Heart left ventricle (tissue), 16 donors: ENCODE measurements around the gene ETS2. TPM values are rescaled to one million over a fixed set of nuclear protein-coding genes. Genes with fewer than 3 reads are reported as not detected.

Source experiments
- ATAC-seq, 4 donors: fragments of 200-7000 bp; cut with Tn5 transposase; one replicate each; pipeline ENCODE4 v1.9.1; 2020 to 2022; ENCODE audit warnings: moderate library complexity in 4 of 4, mild to moderate bottlenecking in 3 of 4, moderate number of reproducible peaks in 1 of 4
- DNase-seq, 5 donors: peaks; one replicate each; pipeline ENCODE4 v3.0.0-alpha.2; 2020
- H3K27ac ChIP-seq, 12 donors: fragments of 200-600 bp; sonication (generic) in 4 of 12; one replicate each; pipeline versions ENCODE4 v1.5.0 to v1.8.0; 2016 to 2022; ENCODE audit warnings: mild to moderate bottlenecking in 2 of 12
- H3K27me3 ChIP-seq, 9 donors: fragments of 200-600 bp; sonication (generic) in 2 of 9; one replicate each; pipeline versions ENCODE4 v1.5.1 to v1.8.0; 2016 to 2022; ENCODE audit warnings: mild to moderate bottlenecking in 3 of 9
- H3K36me3 ChIP-seq, 9 donors: fragments of 200-600 bp; sonication (generic) in 2 of 9; one replicate each; pipeline versions ENCODE4 v1.5.0 to v1.8.0; 2018 to 2022; ENCODE audit warnings: mild to moderate bottlenecking in 2 of 9
- H3K4me1 ChIP-seq, 12 donors: fragments of 200-600 bp; sonication (generic) in 4 of 12; one replicate each; pipeline versions ENCODE4 v1.5.0 to v1.8.0; 2016 to 2022; ENCODE audit warnings: mild to moderate bottlenecking in 3 of 12
- H3K4me3 ChIP-seq, 12 donors: fragments of 200-600 bp; sonication (generic) in 4 of 12; one replicate each; pipeline versions ENCODE4 v1.5.0 to v1.8.0; 2017 to 2022; ENCODE audit warnings: mild to moderate bottlenecking in 9 of 12, moderate library complexity in 4 of 12
- H3K9me3 ChIP-seq, 12 donors: fragments of 200-600 bp; sonication (generic) in 4 of 12; one replicate each; pipeline versions ENCODE4 v1.5.0 to v1.8.0; 2016 to 2022; ENCODE audit warnings: mild to moderate bottlenecking in 1 of 12
- CTCF ChIP-seq, 12 donors: fragments of 200-600 bp; sonication (generic) in 4 of 12; IDR thresholded peaks; one replicate each; pipeline versions ENCODE4 v1.5.0 to v1.8.0; 2018 to 2022; ENCODE audit warnings: antibody characterized with exemption in 12 of 12, mild to moderate bottlenecking in 5 of 12
- POLR2A ChIP-seq, 2 donors: fragments of 450-650 bp; IDR thresholded peaks; one replicate each; pipeline ENCODE4 v1.6.1; 2017; ENCODE audit warnings: antibody characterized with exemption in 2 of 2, mild to moderate bottlenecking in 2 of 2, moderate library complexity in 2 of 2
- whole genome bisulfite sequencing, 4 donors: extraction: QIAGEN DNeasy Blood & Tissue Kit in 2 of 4; methylation state at CpG; one replicate each; pipeline versions ENCODE4 v1.1.5 to v1.1.7; 2013 to 2018; 5-methylcytosine and 5-hydroxymethylcytosine counted together
- intact Hi-C, 10 donors: fragments of 100-400 bp; cut with DNase I; formaldehyde crosslinking; loops; one replicate each; pipeline versions ENCODE4 v1.11.1 to v1.14.2; 2022
- polyA plus RNA-seq, 2 donors: library from polyadenylated mRNA; stranded (reverse); fragments of 200-250 nt; gene quantifications; one replicate each; pipeline ENCODE4 v1.2.3, GENCODE V29; 2013
- total RNA-seq, 9 donors: library from RNA; depleted of rRNA in 2 of 9; stranded (reverse); fragments of >200 nt in 2 of 9; fragmentation: NEBNext Ultra II Directional in 3 of 9; extraction: Animal tissue kit (Norgen Biotek cat#: 25700) in 3 of 9; gene quantifications; one replicate each; pipeline versions ENCODE4 v1.1.0 to v1.2.4, GENCODE V29; 2016 to 2023
- donor health status: ischemic (EF 13 %, LVEDD 7.1; RV severe dilation, severe dysfunction).
- donor health status: healthy with polysubstance abuse.
- donor health status: DM: no; HTN: yes; CAD: no.
- donor health status: DM: no; HTN: no; CAD: no.
- donor health status: ischemic (EF 25% LVEDD 6.9; RV normal size, moderate dysfunction).
- donor health status: ischemic (EF 25% LVEDD 5.7; RV mildly dilated, moderate dysfunction).
- donor health status: healthy.
- donor health status: DM: yes; HTN: yes; CAD: no.
- donor health status: ischemic (EF 35%, LVEDD 5.7; RV mildly dilated, moderate dysfunction).
- donor health status: nonischemic (EF 11% LVEDD 7.7; RV severe dilation, severe dysfunction).
- donor health status: DM: yes; HTN: yes; CAD: no.
- donor health status: PGD.
- donor health status: ischemic (EF 29% LVEDD 5.4; RV normal size, mild dysfunction).
- donor health status: nonischemic (EF 23%, LVEDD 6.1; RV moderate dilation, normal function).

The ETS2 gene
- total and polyA plus RNA-seq, 11 donors = 19.0 to 92.7 (median 41.0) TPM

- Histone ChIP-seq H3K9me3 (peaks cover 0 to 6% (median 0%) of the 10 kb centered on the region in 12 donors), H3K36me3 (no peaks in the 10 kb centered on the region), H3K4me1 (peaks cover 0 to 34% (median 5%) of the 10 kb centered on the region in 12 donors), H3K4me3 (no peak overlapping the region), H3K27me3 (no peaks in the 10 kb centered on the region), H3K27ac (no peak overlapping the region)
- TF ChIP-seq CTCF (IDR thresholded peaks at IDR 0.05) = no peak
- TF ChIP-seq POLR2A (IDR thresholded peaks at IDR 0.05) = no peak
- WGBS, 4 donors = 60 to 76% (median 70%) methylated on average over 6 of the region's 6 CpGs
- DNase-seq (no peak), ATAC-seq (no peak)
- intact Hi-C loops = no loop called here
Observed at GRCh38 chr21:38765056-38765455, 40.7 kb upstream of the ETS2 start.

- intact Hi-C loops = no loop called here
- ATAC-seq (peak in 1 of 4 donors; percentile 73), DNase-seq (no peak)
- Histone ChIP-seq H3K27ac (peak overlapping the region in 5 of 12 donors; percentile 2 to 90 (median 25)), H3K9me3 (peaks cover 0 to 6% (median 0%) of the 10 kb centered on the region in 12 donors), H3K27me3 (no peaks in the 10 kb centered on the region), H3K36me3 (no peaks in the 10 kb centered on the region), H3K4me1 (peaks cover 0 to 28% (median 0%) of the 10 kb centered on the region in 12 donors), H3K4me3 (peak overlapping the region in 10 of 12 donors; percentile 11 to 54 (median 30))
- WGBS, 4 donors = 56 to 69% (median 62%) methylated on average over 13 of the region's 13 CpGs
- TF ChIP-seq POLR2A (IDR thresholded peaks at IDR 0.05) = no peak
- no peak for TF ChIP-seq CTCF (IDR thresholded peaks at IDR 0.05)
Observed at GRCh38 chr21:38766987-38767722, 38.6 kb upstream of the ETS2 start.

GRCh38 chr21:38768471-38769063 lies 37.2 kb upstream of the ETS2 start:
- no peak for DNase-seq
- 87 to 92% (median 91%) methylated on average over 13 of the region's 13 CpGs for WGBS, 4 donors
- Histone ChIP-seq H3K4me1 (peaks cover 0 to 42% (median 0%) of the 10 kb centered on the region in 12 donors), H3K4me3 (no peak overlapping the region), H3K36me3 (no peaks in the 10 kb centered on the region), H3K27me3 (no peaks in the 10 kb centered on the region), H3K27ac (peak overlapping the region in 2 of 12 donors; percentile 67 to 90), H3K9me3 (peaks cover 0 to 6% (median 0%) of the 10 kb centered on the region in 12 donors)
- no peak for TF ChIP-seq POLR2A (IDR thresholded peaks at IDR 0.05)
- TF ChIP-seq CTCF (IDR thresholded peaks at IDR 0.05) = no peak
- no peak for ATAC-seq
- intact Hi-C loops = no loop called here

- H3K9me3 ChIP-seq = peaks cover 0 to 6% (median 0%) of the 10 kb centered on the region in 12 donors
- H3K27me3 ChIP-seq = no peaks in the 10 kb centered on the region
- ATAC-seq (no peak), DNase-seq (no peak)
- no peaks in the 10 kb centered on the region for H3K36me3 ChIP-seq
- WGBS, 4 donors = 80 to 86% (median 84%) methylated on average over 9 of the region's 9 CpGs
- no peak overlapping the region for H3K4me3 ChIP-seq
- TF ChIP-seq CTCF (IDR thresholded peaks at IDR 0.05) (no peak), POLR2A (IDR thresholded peaks at IDR 0.05) (no peak)
- intact Hi-C loops = no loop called here
- peak overlapping the region in 2 of 12 donors; percentile 67 to 90 for H3K27ac ChIP-seq
- peaks cover 0 to 49% (median 0%) of the 10 kb centered on the region in 12 donors for H3K4me1 ChIP-seq
Observed at GRCh38 chr21:38769191-38769780, 36.4 kb upstream of the ETS2 start.
